ENCODE measurements around the gene TTC28. TPM values are rescaled to one million over a fixed set of nuclear protein-coding genes. Genes with fewer than 3 reads are reported as not detected.
A peak's percentile ranks its signal among the peaks of the same experiment; 100 is the strongest.
"Not testable (repeated sequence)": the region's sequence is repeated elsewhere in the genome, so short reads cannot be mapped to it uniquely, and the experiment has no call there.

The TTC28 gene
- total RNA-seq, 1 donor from 2014 or later: 70.8 TPM

DNA sequence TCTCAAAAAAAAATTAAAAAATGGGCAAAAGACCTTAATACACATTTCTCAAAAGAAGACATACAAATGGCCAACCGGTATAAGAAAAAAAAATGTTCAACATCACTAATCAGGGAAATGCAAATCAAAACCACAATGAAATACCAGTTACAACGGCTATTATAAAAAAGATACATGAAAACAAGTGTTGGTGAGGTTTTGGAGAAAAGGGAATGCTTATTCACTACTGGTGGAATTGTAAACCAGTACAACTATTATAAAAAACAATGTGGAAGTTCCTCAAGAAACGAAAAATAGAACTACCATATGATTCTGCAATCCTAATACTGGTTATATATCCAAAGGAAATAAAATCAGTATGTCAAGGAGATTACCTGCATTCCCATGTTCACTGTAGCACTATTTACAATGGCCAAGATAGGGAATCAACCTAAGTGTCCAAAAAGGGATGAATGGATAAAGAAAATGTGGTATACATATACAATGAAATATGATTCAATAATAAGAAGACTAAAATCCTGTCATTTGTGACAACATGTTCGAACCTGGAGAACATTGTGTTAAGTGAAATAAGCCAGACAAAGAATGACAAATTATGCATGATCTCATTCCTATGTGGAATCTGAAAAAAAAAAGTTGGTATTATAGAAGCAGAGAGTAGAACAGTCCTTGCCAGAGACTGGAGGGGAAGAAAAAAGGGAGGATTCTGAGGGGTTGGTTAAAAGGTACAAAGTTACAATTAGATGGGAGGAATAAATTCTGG is 503.7 kb downstream of the TTC28 start:
- no peaks in the 10 kb centered on the region for H3K9me3 Mint-ChIP-seq (ENCODE audit: unreplicated experiment)

DNA sequence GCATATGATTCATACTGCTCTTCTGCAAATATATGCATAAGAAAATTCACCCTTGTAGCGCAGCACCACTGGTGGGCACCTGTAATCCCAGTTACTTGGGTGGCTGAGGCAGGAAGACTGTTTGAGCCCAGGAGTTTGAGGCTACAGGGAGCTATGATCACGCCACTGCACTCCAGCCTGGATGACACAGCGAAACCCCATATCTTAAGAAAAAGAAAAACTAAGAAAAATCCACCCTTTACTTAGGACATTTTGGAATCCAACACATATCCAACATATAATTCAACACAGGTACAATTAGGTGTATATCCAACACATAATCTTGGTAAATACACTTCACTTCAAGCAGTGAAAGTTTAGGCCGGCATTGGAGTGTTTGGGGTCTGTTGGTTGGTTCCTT is 505.1 kb downstream of the TTC28 start:
- Mint-ChIP-seq H3K4me3 (ENCODE audit: unreplicated experiment) (no peak overlapping the region), H3K4me1 (ENCODE audit: unreplicated experiment) (no peaks in the 10 kb centered on the region), H3K9me3 (ENCODE audit: unreplicated experiment) (no peaks in the 10 kb centered on the region), H3K36me3 (ENCODE audit: low read depth, unreplicated experiment) (no peaks in the 10 kb centered on the region), H3K27ac (ENCODE audit: unreplicated experiment) (no peak overlapping the region), H3K27me3 (ENCODE audit: unreplicated experiment) (no peaks in the 10 kb centered on the region)
- DNase-seq (ENCODE audit: low spot score): no peak
- TF ChIP-seq, protein P1, sequence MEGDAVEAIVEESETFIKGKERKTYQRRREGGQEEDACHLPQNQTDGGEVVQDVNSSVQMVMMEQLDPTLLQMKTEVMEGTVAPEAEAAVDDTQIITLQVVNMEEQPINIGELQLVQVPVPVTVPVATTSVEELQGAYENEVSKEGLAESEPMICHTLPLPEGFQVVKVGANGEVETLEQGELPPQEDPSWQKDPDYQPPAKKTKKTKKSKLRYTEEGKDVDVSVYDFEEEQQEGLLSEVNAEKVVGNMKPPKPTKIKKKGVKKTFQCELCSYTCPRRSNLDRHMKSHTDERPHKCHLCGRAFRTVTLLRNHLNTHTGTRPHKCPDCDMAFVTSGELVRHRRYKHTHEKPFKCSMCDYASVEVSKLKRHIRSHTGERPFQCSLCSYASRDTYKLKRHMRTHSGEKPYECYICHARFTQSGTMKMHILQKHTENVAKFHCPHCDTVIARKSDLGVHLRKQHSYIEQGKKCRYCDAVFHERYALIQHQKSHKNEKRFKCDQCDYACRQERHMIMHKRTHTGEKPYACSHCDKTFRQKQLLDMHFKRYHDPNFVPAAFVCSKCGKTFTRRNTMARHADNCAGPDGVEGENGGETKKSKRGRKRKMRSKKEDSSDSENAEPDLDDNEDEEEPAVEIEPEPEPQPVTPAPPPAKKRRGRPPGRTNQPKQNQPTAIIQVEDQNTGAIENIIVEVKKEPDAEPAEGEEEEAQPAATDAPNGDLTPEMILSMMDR (IDR thresholded peaks at IDR 0.05; ENCODE audit: unreplicated experiment): no peak

More for the DNA sequence above, 503.7 kb downstream of the TTC28 start:
- Mint-ChIP-seq H3K36me3 (ENCODE audit: low read depth, unreplicated experiment) (no peaks in the 10 kb centered on the region), H3K27me3 (ENCODE audit: unreplicated experiment) (no peaks in the 10 kb centered on the region), H3K4me1 (ENCODE audit: unreplicated experiment) (no peaks in the 10 kb centered on the region), H3K4me3 (ENCODE audit: unreplicated experiment) (no peak overlapping the region), H3K27ac (ENCODE audit: unreplicated experiment) (no peak overlapping the region)
- TF ChIP-seq, protein P1 (IDR thresholded peaks at IDR 0.05; ENCODE audit: unreplicated experiment): no peak
- DNase-seq (ENCODE audit: low spot score): no peak

- Mint-ChIP-seq H3K27me3 (ENCODE audit: unreplicated experiment) (no peaks in the 10 kb centered on the region), H3K36me3 (ENCODE audit: low read depth, unreplicated experiment) (no peaks in the 10 kb centered on the region)
- DNase-seq (ENCODE audit: low spot score): no peak
Observed at GRCh38 chr22:28172892-28173670, 506.6 kb downstream of the TTC28 start.

DNA sequence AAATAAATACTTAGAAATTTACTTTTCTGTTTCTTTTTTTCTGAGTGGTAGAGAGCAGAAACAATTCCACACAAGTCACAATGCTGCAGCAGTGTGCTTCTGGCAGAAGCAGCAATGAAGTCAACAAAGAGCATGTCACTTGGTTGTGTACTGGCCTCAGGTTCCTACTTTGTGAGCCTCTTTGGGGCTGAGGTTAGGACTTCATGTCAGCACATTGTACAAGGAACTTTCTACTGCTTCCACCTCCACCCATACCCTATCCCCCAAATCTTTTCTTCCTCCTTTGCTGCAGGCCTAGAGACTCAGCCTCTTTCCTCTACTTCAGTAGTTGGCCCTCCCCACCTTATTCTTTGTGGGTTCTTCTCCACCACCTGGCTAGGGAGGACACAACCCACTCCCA is 507.9 kb downstream of the TTC28 start:
- no peaks in the 10 kb centered on the region for H3K36me3 Mint-ChIP-seq (ENCODE audit: low read depth, unreplicated experiment)
- no peaks in the 10 kb centered on the region for H3K4me1 Mint-ChIP-seq (ENCODE audit: unreplicated experiment)
- peaks cover 4% of the 10 kb centered on the region for H3K27me3 Mint-ChIP-seq (ENCODE audit: unreplicated experiment)
- TF ChIP-seq, protein P1 (IDR thresholded peaks at IDR 0.05; ENCODE audit: unreplicated experiment): no peak
- no peak overlapping the region for H3K4me3 Mint-ChIP-seq (ENCODE audit: unreplicated experiment)
- no peak for DNase-seq (ENCODE audit: low spot score)
- no peaks in the 10 kb centered on the region for H3K9me3 Mint-ChIP-seq (ENCODE audit: unreplicated experiment)
- H3K27ac Mint-ChIP-seq (ENCODE audit: unreplicated experiment): no peak overlapping the region

More at GRCh38 chr22:28172892-28173670, 506.6 kb downstream of the TTC28 start:
- TF ChIP-seq, protein P1 (IDR thresholded peaks at IDR 0.05; ENCODE audit: unreplicated experiment): no peak
- Mint-ChIP-seq H3K4me1 (ENCODE audit: unreplicated experiment) (no peaks in the 10 kb centered on the region), H3K4me3 (ENCODE audit: unreplicated experiment) (no peak overlapping the region), H3K27ac (ENCODE audit: unreplicated experiment) (no peak overlapping the region), H3K9me3 (ENCODE audit: unreplicated experiment) (no peaks in the 10 kb centered on the region)

DNA sequence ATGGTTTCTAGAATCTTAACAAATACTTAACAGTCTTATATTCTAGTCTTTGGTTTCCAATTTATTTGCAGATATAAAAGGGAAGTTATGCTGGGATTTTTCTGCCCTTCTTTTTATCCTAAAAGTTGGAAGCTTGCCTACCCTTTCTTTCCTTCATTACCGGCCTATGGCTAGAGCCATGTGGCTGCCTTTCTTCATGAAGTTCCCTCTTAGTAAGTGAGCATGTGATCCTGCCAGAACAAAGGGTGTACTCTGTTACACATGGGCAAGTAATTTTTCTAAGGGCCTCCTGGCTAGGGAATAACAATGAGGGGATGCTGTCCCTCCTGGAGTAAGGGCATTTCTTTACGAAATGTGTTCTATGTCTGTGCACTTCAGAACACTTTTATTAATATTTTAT is 508.5 kb downstream of the TTC28 start:
- Mint-ChIP-seq H3K27ac (ENCODE audit: unreplicated experiment) (peak overlapping the region; percentile 70), H3K4me1 (ENCODE audit: unreplicated experiment) (no peaks in the 10 kb centered on the region), H3K27me3 (ENCODE audit: unreplicated experiment) (peaks cover 5% of the 10 kb centered on the region), H3K9me3 (ENCODE audit: unreplicated experiment) (no peaks in the 10 kb centered on the region), H3K4me3 (ENCODE audit: unreplicated experiment) (no peak overlapping the region), H3K36me3 (ENCODE audit: low read depth, unreplicated experiment) (no peaks in the 10 kb centered on the region)
- DNase-seq (ENCODE audit: low spot score): no peak
- TF ChIP-seq, protein P1 (IDR thresholded peaks at IDR 0.05; ENCODE audit: unreplicated experiment): no peak

- H3K4me3 Mint-ChIP-seq (ENCODE audit: unreplicated experiment): not testable (repeated sequence)
Observed at GRCh38 chr22:28169314-28169713, 510.3 kb downstream of the TTC28 start.

More at GRCh38 chr22:28169314-28169713, 510.3 kb downstream of the TTC28 start:
- H3K27me3 Mint-ChIP-seq (ENCODE audit: unreplicated experiment); DNase-seq (ENCODE audit: low spot score); H3K36me3 Mint-ChIP-seq (ENCODE audit: low read depth, unreplicated experiment); H3K27ac Mint-ChIP-seq (ENCODE audit: unreplicated experiment); H3K9me3 Mint-ChIP-seq (ENCODE audit: unreplicated experiment); H3K4me1 Mint-ChIP-seq (ENCODE audit: unreplicated experiment): not testable (repeated sequence)

Data from endothelial cell (in vitro differentiated cells).